GM19397 (cell line): Measurements from ENCODE around the gene MSTN.

Experiments
- ATAC-seq: cut with Tn5 transposase; IDR thresholded peaks from one replicate; pipeline ENCODE4 v1.9.1; 2021; ENCODE audit warnings: mild to moderate bottlenecking, moderate library complexity; ENCODE audit not compliant: unreplicated experiment

Gene MSTN

DNA sequence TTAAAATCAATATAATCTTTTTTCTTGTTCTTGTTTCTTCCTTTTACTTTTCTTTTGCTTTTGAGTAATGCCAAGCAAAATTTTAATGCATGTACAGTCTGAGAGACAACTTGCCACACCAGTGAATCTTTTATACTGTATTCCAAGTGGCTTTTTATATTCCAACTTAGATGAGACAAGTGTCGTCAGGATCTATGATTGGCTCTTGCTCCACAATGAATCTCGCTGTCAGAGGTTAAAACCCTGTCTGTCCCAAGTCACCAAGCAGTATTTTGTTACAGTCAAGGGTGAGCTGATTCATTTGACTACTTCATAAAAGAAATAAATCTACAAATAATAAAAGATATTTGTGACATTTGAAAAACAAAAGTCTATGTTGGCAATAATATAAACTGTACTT lies at the start of gene MSTN:
MSTN (minus strand) TSS at position 129 of the 400 bp plus-strand sequence. CDS start 133 bp downstream, outside the sequence.
- no peak for ATAC-seq

- ATAC-seq, result no peak
Observed at GRCh38 chr2:190111166-190111565, 48.6 kb upstream of the MSTN start.

- ATAC-seq, result no peak
Observed at GRCh38 chr2:190110699-190111098, 48.2 kb upstream of the MSTN start.

GRCh38 chr2:190110131-190110530 lies 47.6 kb upstream of the MSTN start:
- no peak for ATAC-seq

- no peak for ATAC-seq
Observed at GRCh38 chr2:190107409-190107808, 44.9 kb upstream of the MSTN start.

DNA sequence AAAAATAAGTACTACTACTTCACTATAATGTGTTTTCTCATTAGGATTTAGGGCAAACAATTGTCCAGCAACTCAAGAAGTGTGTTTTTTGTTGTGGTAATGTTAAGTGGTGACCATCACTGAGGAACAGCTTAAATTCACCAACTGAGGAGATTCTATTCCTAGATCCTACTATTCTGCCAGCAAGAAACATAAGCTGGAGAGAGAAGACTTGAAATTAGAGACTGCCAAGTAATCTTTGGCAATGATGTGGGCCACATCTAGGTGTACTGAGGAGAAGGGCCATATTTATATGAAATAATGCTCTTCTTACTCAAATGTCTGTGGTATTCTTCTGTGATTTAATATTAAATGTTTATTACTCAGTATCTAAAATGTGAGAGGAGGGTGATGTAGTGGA lies 44.3 kb upstream of the MSTN start:
- ATAC-seq, result no peak

GRCh38 chr2:190105554-190105953 lies 43.0 kb upstream of the MSTN start:
- ATAC-seq, result no peak

DNA sequence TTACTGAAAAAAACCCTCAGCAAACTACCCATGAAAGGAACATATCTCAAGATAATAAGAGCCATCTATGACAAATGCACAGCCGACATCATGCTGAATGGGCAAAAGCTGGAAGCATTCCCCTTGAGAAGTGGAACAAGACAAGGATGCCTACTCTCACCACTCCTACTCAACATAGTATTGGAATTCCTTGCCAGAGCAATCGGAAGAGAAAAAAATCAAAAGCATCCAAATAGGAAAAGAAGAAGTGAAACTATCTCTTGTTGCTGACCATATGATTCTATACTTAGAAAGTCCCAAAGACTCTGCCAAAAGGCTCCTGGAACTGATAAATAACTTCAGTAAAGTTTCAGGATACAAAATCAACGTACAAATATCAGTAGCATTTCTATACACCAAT lies 40.6 kb upstream of the MSTN start:
- ATAC-seq, result no peak

GRCh38 chr2:190099890-190100697 lies 37.6 kb upstream of the MSTN start:
- ATAC-seq, result no peak

DNA sequence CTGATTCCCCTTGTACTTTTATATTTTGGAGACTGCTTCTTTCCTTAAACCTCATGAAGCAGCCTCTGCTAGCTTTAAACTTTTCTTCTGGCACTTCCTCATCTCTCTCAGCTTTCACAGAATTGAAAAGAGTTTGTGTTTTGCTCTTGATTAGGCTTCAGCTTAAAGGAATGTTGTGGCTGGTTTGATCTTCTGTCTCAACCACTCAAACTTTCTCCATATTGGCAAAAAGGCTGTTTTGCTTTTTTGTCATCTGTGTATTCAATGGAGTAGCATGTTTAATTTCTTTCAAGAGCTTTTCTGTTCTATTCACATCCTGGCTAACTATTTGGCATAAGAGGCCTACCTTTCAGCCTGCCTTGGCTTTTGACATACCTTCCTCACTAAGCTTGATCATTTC lies 36.3 kb upstream of the MSTN start:
- ATAC-seq, result no peak

DNA sequence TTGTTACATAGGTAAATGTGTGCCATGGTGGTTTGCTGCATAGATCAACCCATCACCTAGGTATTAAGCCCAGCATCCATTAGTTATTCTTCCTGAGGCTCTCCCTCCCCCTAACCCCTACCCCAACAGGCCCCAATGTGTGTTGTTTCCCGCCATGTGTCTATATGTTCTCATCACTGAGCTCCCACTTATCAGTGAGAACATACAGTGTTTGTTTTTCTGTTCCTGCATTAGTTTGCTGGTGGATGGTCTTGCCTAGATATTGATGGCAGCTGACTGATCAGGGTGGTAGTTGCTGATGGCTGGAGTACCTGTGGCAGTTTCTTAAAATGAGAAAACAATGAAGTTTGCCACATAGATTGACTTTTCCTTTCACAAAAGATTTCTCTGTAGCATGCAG lies 34.6 kb upstream of the MSTN start:
- no peak for ATAC-seq

DNA sequence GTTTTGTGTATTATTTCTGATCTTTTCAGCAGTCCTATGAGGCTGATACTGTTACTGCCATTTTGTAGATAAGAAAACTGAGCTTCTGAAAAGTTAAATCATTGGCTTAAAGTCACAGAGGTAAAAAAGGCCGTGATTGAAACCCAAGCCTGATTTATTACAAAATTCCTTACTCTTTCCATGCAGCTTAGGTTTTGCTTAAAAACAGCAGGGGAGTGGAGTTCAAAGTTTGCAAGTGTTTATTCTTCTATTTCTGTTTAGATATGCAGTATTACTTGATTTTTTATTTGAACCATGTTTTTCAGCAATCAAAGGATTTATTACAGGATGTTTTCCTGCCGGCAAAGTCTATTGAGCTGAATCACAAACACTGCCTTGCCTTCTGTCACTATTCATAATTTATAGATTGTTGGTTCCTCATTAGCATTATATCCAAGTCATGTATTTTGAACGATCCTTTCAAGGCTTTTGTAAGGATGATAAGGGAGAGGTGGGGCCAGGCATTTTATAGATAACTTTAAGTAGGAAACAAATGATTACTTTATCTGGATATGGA lies 31.9 kb upstream of the MSTN start:
- no peak for ATAC-seq

DNA sequence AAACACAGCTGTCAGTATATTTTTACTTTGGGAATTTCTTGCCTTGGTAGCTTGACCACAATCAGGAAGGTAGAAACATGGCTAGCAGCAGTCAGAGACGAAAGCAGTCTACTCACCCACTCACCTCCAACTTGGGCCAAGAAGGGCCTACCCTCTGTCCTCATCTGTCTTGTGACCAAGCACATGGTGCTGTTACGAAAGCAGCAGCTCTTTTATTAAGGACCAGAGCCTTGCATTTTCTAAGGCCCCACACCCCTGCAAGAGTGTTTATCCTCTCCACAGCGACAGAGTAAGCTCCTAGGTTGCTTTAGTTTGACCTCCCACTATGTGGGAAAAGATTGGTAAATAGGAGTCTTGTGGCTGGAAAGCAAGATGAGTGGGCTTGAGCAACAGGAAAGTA lies 31.3 kb upstream of the MSTN start:
- ATAC-seq, result no peak

- ATAC-seq, result no peak
Observed at GRCh38 chr2:190090148-190090547, 27.6 kb upstream of the MSTN start.

GRCh38 chr2:190088917-190089316 lies 26.4 kb upstream of the MSTN start:
- ATAC-seq, result no peak

- no peak for ATAC-seq
Observed at GRCh38 chr2:190084704-190085103, 22.2 kb upstream of the MSTN start.

- no peak for ATAC-seq
Observed at GRCh38 chr2:190082118-190082517, 19.6 kb upstream of the MSTN start.

DNA sequence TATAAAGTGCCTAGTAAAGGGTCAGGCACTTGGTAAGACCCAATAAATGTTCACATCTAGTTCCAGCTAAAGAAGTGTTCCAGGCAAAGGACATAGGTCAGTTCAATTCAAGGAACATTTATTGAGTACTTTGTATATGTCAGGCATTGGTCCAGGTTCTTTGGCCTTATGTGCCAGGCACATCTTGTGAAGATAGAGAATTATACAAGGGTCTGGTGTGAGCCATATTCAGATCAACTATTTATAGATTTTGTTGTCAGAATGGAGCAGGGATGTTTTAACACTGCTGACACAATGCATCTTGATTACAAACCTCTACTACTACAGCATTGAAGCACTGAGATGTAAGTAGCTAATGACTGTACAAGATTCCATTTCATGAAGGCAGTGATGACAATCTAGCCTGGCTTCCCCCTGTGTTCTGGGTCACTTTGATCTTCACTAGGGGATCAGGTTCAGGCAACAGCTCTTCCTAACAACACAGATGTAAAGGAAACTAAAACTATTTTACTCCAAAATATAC lies 18.1 kb upstream of the MSTN start:
- ATAC-seq, result no peak

GRCh38 chr2:190079160-190079559 lies 16.6 kb upstream of the MSTN start:
- no peak for ATAC-seq

DNA sequence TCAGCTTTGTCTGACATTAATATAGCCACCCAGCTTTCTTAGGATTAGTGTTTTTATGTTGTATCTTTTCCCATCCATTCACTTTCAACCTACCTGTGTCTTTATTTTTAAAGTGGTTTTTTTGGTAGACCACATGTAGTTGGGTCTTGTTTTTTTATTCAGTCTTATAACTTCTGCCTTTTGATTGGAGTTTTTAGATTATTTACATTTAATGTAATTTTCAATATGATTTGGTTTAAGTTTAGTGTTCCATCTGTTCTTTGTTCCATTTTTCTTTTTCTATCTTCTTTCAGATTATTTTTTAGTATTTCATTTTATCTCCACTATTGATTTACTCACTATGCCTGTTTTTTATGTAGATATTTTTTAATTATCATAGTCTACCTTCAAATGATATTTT lies 13.1 kb upstream of the MSTN start:
- no peak for ATAC-seq

GRCh38 chr2:190069936-190070696 lies 7.6 kb upstream of the MSTN start:
- no peak for ATAC-seq

- ATAC-seq, result no peak
Observed at GRCh38 chr2:190068764-190069163, 6.2 kb upstream of the MSTN start.
